B cell (primary cell): Measurements from ENCODE around the gene TTC22. TPM values are rescaled to one million over a fixed set of nuclear protein-coding genes. Genes with fewer than 3 reads are reported as not detected.

ENCODE experiments used
- ATAC-seq: fragments of 200-7000 bp; cut with Tn5 transposase; one replicate; pipeline ENCODE4 v1.10.0; 2021; ENCODE audit warnings: low read depth, mild to moderate bottlenecking, moderate number of reproducible peaks, moderate library complexity
- CTCF ChIA-PET: fragments of 350-600 bp; sonication (Branson Sonifier 250); formaldehyde crosslinking; loops from one replicate; lab custom pipeline; 2021; ENCODE audit warnings: antibody characterized with exemption, inconsistent platforms; lab: Charles Lee
- POLR2A ChIA-PET: fragments of 350-600 bp; sonication (Branson Sonifier 250); formaldehyde crosslinking; loops from one replicate; lab custom pipeline; 2021; ENCODE audit warnings: antibody characterized with exemption; lab: Charles Lee
- DNase-seq: peaks from one replicate; pipeline ENCODE4 v3.0.0; 2013
- H2AFZ ChIP-seq: 2 replicates; pipeline ENCODE4 v1.6.1; 2012; ENCODE audit warnings: mild to moderate bottlenecking, low read depth, low read length; ENCODE audit not compliant: insufficient read depth, poor library complexity, severe bottlenecking
- H3K27ac ChIP-seq, 2 donors: 1 replicate in 1 of 2; 2 replicates in 1 of 2; pipeline ENCODE4 v1.5.1; 2012 to 2013; ENCODE audit warnings: low read length in 2 of 2, mild to moderate bottlenecking in 2 of 2, moderate library complexity in 1 of 2
- H3K27me3 ChIP-seq, 4 experiments: fragments of 200-600 bp in 1 of 4; sonication (generic) in 1 of 4; replicated peaks in 1 of 4; 1 replicate in 2 of 4; 2 replicates in 2 of 4; pipeline versions ENCODE4 v1.6.1 to v1.7.0; 2013 to 2016; ENCODE audit warnings: low read length in 3 of 4, mild to moderate bottlenecking in 2 of 4, mixed read lengths in 1 of 4, moderate library complexity in 1 of 4; ENCODE audit not compliant: insufficient read depth in 4 of 4, control insufficient read depth in 3 of 4; ENCODE audit errors: control extremely low read depth in 1 of 4
- H3K36me3 ChIP-seq, 2 experiments: replicated peaks in 1 of 2; 1 replicate in 1 of 2; 2 replicates in 1 of 2; pipeline versions ENCODE4 v1.6.1 to v1.7.1; 2013; ENCODE audit warnings: low read length in 1 of 2; ENCODE audit not compliant: insufficient read depth in 2 of 2, control insufficient read depth in 1 of 2; ENCODE audit errors: control extremely low read depth in 1 of 2, extremely low read depth in 1 of 2
- H3K4me1 ChIP-seq, 2 donors: fragments of 200-600 bp in 1 of 2; sonication (generic) in 1 of 2; 1 replicate in 1 of 2; 2 replicates in 1 of 2; pipeline versions ENCODE4 v1.5.1 to v1.6.1; 2013 to 2017; ENCODE audit warnings: low read length in 2 of 2; ENCODE audit not compliant: control insufficient read depth in 2 of 2, insufficient read depth in 2 of 2
- H3K4me2 ChIP-seq: replicated peaks from 2 replicates; pipeline ENCODE3; 2012; ENCODE audit warnings: mild to moderate bottlenecking, low read depth, low read length; ENCODE audit not compliant: poor library complexity, severe bottlenecking
- H3K4me3 ChIP-seq, 5 experiments: fragments of 200-600 bp in 1 of 5; sonication (generic) in 1 of 5; 1 replicate in 3 of 5; 2 replicates in 2 of 5; pipeline versions ENCODE4 v1.5.1 to v1.7.0; 2011 to 2016; ENCODE audit warnings: low read length in 4 of 5, mild to moderate bottlenecking in 4 of 5, low read depth in 2 of 5, control low read depth in 1 of 5, moderate library complexity in 1 of 5; ENCODE audit not compliant: insufficient read depth in 1 of 5; ENCODE audit errors: control extremely low read depth in 1 of 5, extremely low read depth in 1 of 5
- H3K79me2 ChIP-seq: fragments of 200-600 bp; sonication (generic); one replicate; pipeline ENCODE4 v1.6.0; 2016; ENCODE audit warnings: low read length; ENCODE audit not compliant: control insufficient read depth, insufficient read depth
- H3K9ac ChIP-seq: fragments of 200-600 bp; sonication (generic); 2 replicates; pipeline ENCODE4 v1.6.1; 2017; ENCODE audit warnings: mild to moderate bottlenecking, low read length, moderate library complexity
- H3K9me3 ChIP-seq, 3 donors: one replicate each; pipeline versions ENCODE4 v1.6.1 to v1.7.1; 2013; ENCODE audit warnings: low read length in 2 of 3; ENCODE audit not compliant: control insufficient read depth in 2 of 3, insufficient read depth in 1 of 3; ENCODE audit errors: control extremely low read depth in 1 of 3
- H4K20me1 ChIP-seq: 2 replicates; pipeline ENCODE4 v1.6.0; 2012; ENCODE audit warnings: mild to moderate bottlenecking, low read length; ENCODE audit not compliant: insufficient read depth, control insufficient read depth, poor library complexity, severe bottlenecking
- H3K27ac Mint-ChIP-seq: one replicate; pipeline ENCODE4 v1.8.0; 2021; ENCODE audit warnings: mixed read lengths
- H3K27me3 Mint-ChIP-seq: one replicate; pipeline ENCODE4 v1.8.0; 2021; ENCODE audit warnings: mixed read lengths
- H3K4me1 Mint-ChIP-seq: one replicate; pipeline ENCODE4 v1.8.0; 2021; ENCODE audit warnings: mixed read lengths
- H3K4me3 Mint-ChIP-seq: one replicate; pipeline ENCODE4 v1.8.0; 2021; ENCODE audit warnings: mixed read lengths
- H3K9me3 Mint-ChIP-seq: one replicate; pipeline ENCODE4 v1.8.0; 2022; ENCODE audit warnings: mixed read lengths; ENCODE audit not compliant: insufficient read depth
- EZH2 ChIP-seq: IDR thresholded peaks from 2 replicates; pipeline ENCODE4 v1.6.1; 2012; ENCODE audit warnings: borderline replicate concordance, low read depth, mild to moderate bottlenecking, moderate library complexity, low read length; ENCODE audit not compliant: insufficient read depth, poor library complexity, severe bottlenecking
- WGBS: methylation state at CpG from one replicate; pipeline ENCODE4 v1.1.5; 2013; ENCODE audit warnings: missing lambda C conversion rate; ENCODE audit not compliant: insufficient coverage; 5-methylcytosine and 5-hydroxymethylcytosine counted together
- intact Hi-C: fragments of 100-400 bp; cut with micrococcal nuclease; formaldehyde crosslinking; loops from one replicate; pipeline ENCODE4 v1.10.0; 2022
- polyA plus RNA-seq: library from polyadenylated mRNA; depleted of rRNA; stranded (reverse); fragments of >200 nt; gene quantifications from 2 replicates; pipeline ENCODE4 v1.2.3, GENCODE V29; 2012
- total RNA-seq, 2 donors: library from RNA; stranded (reverse); fragments of 120-200 nt in 1 of 2; gene quantifications; 1 replicate in 1 of 2; 2 replicates in 1 of 2; pipeline versions ENCODE4 v1.2.3 to v1.2.4, GENCODE V29; 2013 to 2022
- TF ChIP-seq, protein P1 (sequence below): fragments of 200-600 bp; IDR thresholded peaks from one replicate; pipeline ENCODE4 v1.8.0; 2022; ENCODE audit warnings: antibody characterized with exemption, mild to moderate bottlenecking

The TTC22 gene
- total and polyA plus RNA-seq, 2 donors (not counting 1 experiment from before 2014, with no cell fraction given) = 7.8 to 10.9 TPM

DNA sequence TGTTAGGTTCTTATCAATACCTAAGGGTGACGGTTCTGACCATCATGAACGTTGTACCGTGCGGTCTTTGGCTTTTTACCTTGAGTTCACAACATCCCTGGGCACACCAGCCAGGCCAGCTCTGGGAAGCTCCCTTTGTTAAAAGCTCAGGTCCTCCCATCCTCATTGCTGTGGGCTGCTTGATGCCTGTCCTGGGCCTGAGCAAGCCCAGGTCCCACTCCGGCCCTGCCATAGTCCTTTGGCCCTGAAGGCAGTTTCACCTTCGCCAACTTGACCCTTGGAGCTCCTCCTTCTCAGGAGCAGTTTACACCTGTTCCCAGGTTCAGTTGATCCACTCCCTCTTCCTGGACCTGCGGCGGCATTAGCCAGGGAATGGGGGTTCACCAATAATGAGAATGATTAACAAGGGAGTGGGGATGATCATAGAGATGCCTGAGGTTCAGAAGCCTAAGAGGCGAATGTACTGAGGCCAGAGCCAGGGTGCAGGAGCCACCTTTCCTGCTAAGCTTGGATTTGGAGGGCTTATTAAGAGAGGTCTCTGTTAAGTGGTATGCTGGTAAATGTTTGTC is 45.7 kb upstream of the TTC22 start:
- H3K4me2 ChIP-seq = no peak overlapping the region
- no peaks in the 10 kb centered on the region for H3K4me1 ChIP-seq

DNA sequence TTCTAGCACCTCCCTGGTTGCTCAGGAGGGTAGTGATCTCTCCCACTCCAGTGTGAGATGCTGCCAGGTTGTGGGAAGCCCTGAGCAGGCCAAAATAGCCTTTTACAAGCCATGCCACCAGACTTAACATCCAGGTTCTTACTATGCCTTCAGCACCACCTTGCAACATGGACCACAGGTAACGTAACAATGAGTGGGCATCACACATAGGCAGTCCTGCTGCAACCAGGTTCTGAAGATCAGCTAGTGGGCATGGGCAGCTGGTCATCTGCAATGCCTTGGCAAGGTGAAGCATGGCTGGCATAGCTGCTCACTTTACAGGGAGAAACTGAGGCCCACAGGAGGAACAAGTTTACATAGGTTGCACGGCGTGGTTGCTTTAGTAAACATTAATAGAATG is 45.2 kb upstream of the TTC22 start:
- WGBS = 100% methylated on average over 1 of the region's 3 CpGs
- peaks cover 3% of the 10 kb centered on the region for H3K9me3 Mint-ChIP-seq
- no peak overlapping the region for H2AFZ ChIP-seq
- H3K9ac ChIP-seq = no peak overlapping the region
- no peak overlapping the region for H3K27ac ChIP-seq
- H3K9me3 ChIP-seq = no peaks in the 10 kb centered on the region
- intact Hi-C loops = no loop called here
- H3K27me3 ChIP-seq = no peaks in the 10 kb centered on the region
- H3K79me2 ChIP-seq = no peaks in the 10 kb centered on the region
- H3K4me3 Mint-ChIP-seq = no peak overlapping the region
- no peaks in the 10 kb centered on the region for H3K36me3 ChIP-seq
- H3K4me3 ChIP-seq = no peak overlapping the region
- H3K4me1 Mint-ChIP-seq = no peaks in the 10 kb centered on the region
- H3K27me3 Mint-ChIP-seq = no peaks in the 10 kb centered on the region
- no peak overlapping the region for H3K4me2 ChIP-seq
- H4K20me1 ChIP-seq = no peaks in the 10 kb centered on the region
- H3K4me1 ChIP-seq = no peaks in the 10 kb centered on the region
- CTCF ChIA-PET = no interaction called here
- H3K27ac Mint-ChIP-seq = no peak overlapping the region
- TF ChIP-seq EZH2 = no peak
- TF ChIP-seq, protein P1, sequence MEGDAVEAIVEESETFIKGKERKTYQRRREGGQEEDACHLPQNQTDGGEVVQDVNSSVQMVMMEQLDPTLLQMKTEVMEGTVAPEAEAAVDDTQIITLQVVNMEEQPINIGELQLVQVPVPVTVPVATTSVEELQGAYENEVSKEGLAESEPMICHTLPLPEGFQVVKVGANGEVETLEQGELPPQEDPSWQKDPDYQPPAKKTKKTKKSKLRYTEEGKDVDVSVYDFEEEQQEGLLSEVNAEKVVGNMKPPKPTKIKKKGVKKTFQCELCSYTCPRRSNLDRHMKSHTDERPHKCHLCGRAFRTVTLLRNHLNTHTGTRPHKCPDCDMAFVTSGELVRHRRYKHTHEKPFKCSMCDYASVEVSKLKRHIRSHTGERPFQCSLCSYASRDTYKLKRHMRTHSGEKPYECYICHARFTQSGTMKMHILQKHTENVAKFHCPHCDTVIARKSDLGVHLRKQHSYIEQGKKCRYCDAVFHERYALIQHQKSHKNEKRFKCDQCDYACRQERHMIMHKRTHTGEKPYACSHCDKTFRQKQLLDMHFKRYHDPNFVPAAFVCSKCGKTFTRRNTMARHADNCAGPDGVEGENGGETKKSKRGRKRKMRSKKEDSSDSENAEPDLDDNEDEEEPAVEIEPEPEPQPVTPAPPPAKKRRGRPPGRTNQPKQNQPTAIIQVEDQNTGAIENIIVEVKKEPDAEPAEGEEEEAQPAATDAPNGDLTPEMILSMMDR = no peak
- POLR2A ChIA-PET = no interaction called here
- ATAC-seq (no peak), DNase-seq (no peak)

More for the DNA sequence above, 45.7 kb upstream of the TTC22 start:
- Mint-ChIP-seq H3K4me3 (no peak overlapping the region), H3K4me1 (no peaks in the 10 kb centered on the region), H3K27me3 (no peaks in the 10 kb centered on the region), H3K9me3 (peaks cover 3% of the 10 kb centered on the region), H3K27ac (no peak overlapping the region)
- no peaks in the 10 kb centered on the region for H3K79me2 ChIP-seq
- no peak overlapping the region for H3K27ac ChIP-seq
- no peaks in the 10 kb centered on the region for H3K9me3 ChIP-seq
- no peaks in the 10 kb centered on the region for H3K27me3 ChIP-seq
- TF ChIP-seq, protein P1 = no peak
- no peak for TF ChIP-seq EZH2
- ChIA-PET POLR2A (no interaction called here), CTCF (no interaction called here)
- no peak for DNase-seq
- ATAC-seq = no peak
- H3K9ac ChIP-seq = no peak overlapping the region
- no peak overlapping the region for H2AFZ ChIP-seq
- WGBS = 92% methylated on average over 8 of the region's 9 CpGs
- H4K20me1 ChIP-seq = no peaks in the 10 kb centered on the region
- no peak overlapping the region for H3K4me3 ChIP-seq
- intact Hi-C loops = no loop called here
- no peaks in the 10 kb centered on the region for H3K36me3 ChIP-seq
